ENCODE results near the gene DDIT4. TPM values are rescaled to one million over a fixed set of nuclear protein-coding genes. Genes with fewer than 3 reads are reported as not detected.

Gene DDIT4
- total RNA-seq, 1 experiment from 2014 or later, result 155 TPM

- Mint-ChIP-seq H3K27me3 (ENCODE audit: insufficient read depth, unreplicated experiment) (no peaks in the 10 kb centered on the region), H3K36me3 (ENCODE audit: insufficient read depth, unreplicated experiment) (peaks cover 59% of the 10 kb centered on the region), H3K4me3 (ENCODE audit: unreplicated experiment) (no peak overlapping the region), H3K27ac (ENCODE audit: unreplicated experiment) (no peak overlapping the region), H3K9me3 (ENCODE audit: unreplicated experiment) (no peaks in the 10 kb centered on the region), H3K4me1 (ENCODE audit: low read depth, unreplicated experiment) (peaks cover 18% of the 10 kb centered on the region)
- H3K36me3 ChIP-seq (ENCODE audit: control insufficient read depth, insufficient read depth, low read length), result peaks cover 6% of the 10 kb centered on the region
- H3K4me1 ChIP-seq, result no peaks in the 10 kb centered on the region
- no peaks in the 10 kb centered on the region for H3K27me3 ChIP-seq (replicated peaks; ENCODE audit: control insufficient read depth, insufficient read depth, low read length)
- DNase-seq, result no peak
- ChIA-PET CTCF (no interaction called here), POLR2A (interaction anchor here (0.6 to 2.6 kb wide), 3 partner anchors 46 to 79 kb away, joined by 4 to 13 read pairs (median 4); partner anchors contain the start of gene DDIT4)
- intact Hi-C loops (cut with micrococcal nuclease; ENCODE audit: unreplicated experiment), result loop anchor here (2.0 kb wide), 1 partner anchor 45 kb away; the partner anchor contains the start of gene DDIT4
- no peak for TF ChIP-seq CTCF (IDR thresholded peaks at IDR 0.05; ENCODE audit: insufficient read depth in 1 of 2, low read depth in 1 of 2, low read length in 1 of 2, severe bottlenecking in 1 of 2, unreplicated experiment in 1 of 2)
- H3K4me3 ChIP-seq (ENCODE audit: low read depth, low read length), result no peak overlapping the region
- BruUV-seq (replicated peaks), result no TSS peak
- no peaks in the 10 kb centered on the region for H3K9me3 ChIP-seq
These were observed 45.9 kb upstream of the DDIT4 start for GRCh38 chr10:72227826-72228225.

DNA sequence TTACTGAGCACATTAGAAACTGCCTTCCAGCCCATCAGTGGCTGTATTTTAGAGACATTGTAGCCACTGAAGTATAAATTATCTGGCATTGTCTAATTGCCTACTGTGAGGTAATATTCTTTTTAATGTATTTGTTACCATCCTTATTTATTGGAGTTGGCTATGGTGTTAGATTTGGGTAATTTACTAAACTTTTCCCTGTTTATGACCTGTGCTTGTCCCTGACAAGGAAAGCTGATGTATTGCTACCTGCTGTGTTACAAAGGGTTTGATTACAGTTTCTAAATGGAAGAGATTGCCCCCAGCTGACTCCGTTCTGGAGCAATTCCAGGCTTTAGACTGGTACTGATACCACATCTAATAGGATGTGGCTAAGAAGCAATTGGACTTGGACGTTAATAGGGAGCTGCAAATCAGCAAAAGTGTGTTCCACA lies 45.4 kb upstream of the DDIT4 start:
- no TSS peak for BruUV-seq (replicated peaks)
- H3K4me1 ChIP-seq, result no peaks in the 10 kb centered on the region
- H3K36me3 Mint-ChIP-seq (ENCODE audit: insufficient read depth, unreplicated experiment), result peaks cover 61% of the 10 kb centered on the region
- no peak for DNase-seq
- H3K36me3 ChIP-seq (ENCODE audit: control insufficient read depth, insufficient read depth, low read length), result peaks cover 6% of the 10 kb centered on the region
- no peaks in the 10 kb centered on the region for H3K9me3 ChIP-seq
- H3K27ac Mint-ChIP-seq (ENCODE audit: unreplicated experiment), result no peak overlapping the region
- POLR2A ChIA-PET, result interaction anchor here (0.7 to 2.6 kb wide), 2 partner anchors 45 to 63 kb away, joined by 4 to 13 read pairs; partner anchors contain the start of gene DDIT4
- CTCF ChIA-PET, result no interaction called here
- intact Hi-C loops (cut with micrococcal nuclease; ENCODE audit: unreplicated experiment), result loop anchor here (2.0 kb wide), 1 partner anchor 44 kb away; the partner anchor contains the start of gene DDIT4
- no peak overlapping the region for H3K4me3 ChIP-seq (ENCODE audit: low read depth, low read length)
- no peak overlapping the region for H3K4me3 Mint-ChIP-seq (ENCODE audit: unreplicated experiment)
- no peak for TF ChIP-seq CTCF (IDR thresholded peaks at IDR 0.05; ENCODE audit: insufficient read depth in 1 of 2, low read depth in 1 of 2, low read length in 1 of 2, severe bottlenecking in 1 of 2, unreplicated experiment in 1 of 2)
- no peaks in the 10 kb centered on the region for H3K27me3 Mint-ChIP-seq (ENCODE audit: insufficient read depth, unreplicated experiment)
- peaks cover 18% of the 10 kb centered on the region for H3K4me1 Mint-ChIP-seq (ENCODE audit: low read depth, unreplicated experiment)
- H3K27me3 ChIP-seq (replicated peaks; ENCODE audit: control insufficient read depth, insufficient read depth, low read length), result no peaks in the 10 kb centered on the region
- no peaks in the 10 kb centered on the region for H3K9me3 Mint-ChIP-seq (ENCODE audit: unreplicated experiment)

DNA sequence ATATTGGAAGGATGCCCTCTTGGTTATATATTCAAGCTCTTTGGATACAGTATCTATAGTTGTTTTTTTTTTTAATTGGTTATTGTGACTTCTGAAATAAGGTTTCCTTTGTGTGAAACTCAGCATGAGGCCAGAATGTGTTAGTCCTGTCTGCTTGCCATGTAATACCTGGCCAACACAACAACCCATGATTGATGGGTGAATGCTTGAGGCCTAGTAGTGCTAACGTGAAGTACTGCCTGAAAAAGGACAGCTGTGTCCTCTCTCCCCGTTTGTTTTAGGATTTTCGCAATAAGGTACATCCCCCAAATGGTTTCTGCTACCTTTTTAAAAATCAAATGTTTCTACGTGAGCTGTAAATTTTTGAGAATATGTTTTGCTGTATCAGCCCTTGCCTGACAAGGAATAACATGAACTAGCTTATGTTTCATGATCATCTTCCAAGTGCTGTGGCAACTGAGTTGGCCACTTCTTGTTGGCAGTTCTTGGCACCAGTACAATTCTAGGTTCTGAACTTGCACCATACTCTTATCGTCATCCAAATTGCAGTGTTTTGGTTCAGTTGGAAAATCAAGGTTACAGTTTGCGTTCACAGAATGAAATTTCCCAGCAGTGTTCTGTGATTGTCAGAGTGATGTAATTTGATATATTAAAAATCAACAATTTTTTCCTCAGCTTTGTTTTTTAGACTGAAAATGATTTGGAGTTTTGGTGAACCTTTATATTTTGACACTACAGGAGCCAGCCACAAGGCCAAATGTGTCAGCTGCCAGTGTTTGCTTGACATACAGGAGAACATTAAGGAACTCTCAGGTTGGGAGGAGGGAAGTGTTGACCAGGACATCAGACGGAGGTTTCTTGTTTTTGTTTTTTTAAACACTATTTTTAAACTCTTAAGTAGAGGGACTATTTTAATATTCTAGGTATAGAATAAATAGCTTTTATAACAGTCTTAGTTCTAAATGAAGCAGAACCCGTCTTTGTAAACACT lies 44.2 kb upstream of the DDIT4 start:
- CTCF ChIA-PET, result interaction anchor here (0.8 kb wide), 2 partner anchors 29 to 31 kb away, joined by 3 to 5 read pairs; no protein-coding TSS in a partner anchor
- H3K4me3 Mint-ChIP-seq (ENCODE audit: unreplicated experiment), result no peak overlapping the region
- Histone ChIP-seq H3K4me1 (no peaks in the 10 kb centered on the region), H3K27me3 (replicated peaks; ENCODE audit: control insufficient read depth, insufficient read depth, low read length) (no peaks in the 10 kb centered on the region), H3K4me3 (ENCODE audit: low read depth, low read length) (no peak overlapping the region), H3K9me3 (no peaks in the 10 kb centered on the region), H3K36me3 (ENCODE audit: control insufficient read depth, insufficient read depth, low read length) (peaks cover 5% of the 10 kb centered on the region)
- H3K36me3 Mint-ChIP-seq (ENCODE audit: insufficient read depth, unreplicated experiment), result peaks cover 62% of the 10 kb centered on the region
- no peaks in the 10 kb centered on the region for H3K9me3 Mint-ChIP-seq (ENCODE audit: unreplicated experiment)
- intact Hi-C loops (cut with micrococcal nuclease; ENCODE audit: unreplicated experiment), result loop anchor here (2.0 kb wide), 2 partner anchors 31 to 43 kb away; partner anchors contain the start of gene DDIT4
- no peak overlapping the region for H3K27ac Mint-ChIP-seq (ENCODE audit: unreplicated experiment)
- DNase-seq, result no peak
- no peak for TF ChIP-seq CTCF (IDR thresholded peaks at IDR 0.05; ENCODE audit: insufficient read depth in 1 of 2, low read depth in 1 of 2, low read length in 1 of 2, severe bottlenecking in 1 of 2, unreplicated experiment in 1 of 2)
- H3K27me3 Mint-ChIP-seq (ENCODE audit: insufficient read depth, unreplicated experiment), result no peaks in the 10 kb centered on the region
- POLR2A ChIA-PET, result interaction anchor here (1.0 to 2.6 kb wide), 3 partner anchors 13 to 44 kb away, joined by 4 to 13 read pairs (median 4); partner anchors contain the start of genes ASCC1 and DDIT4
- BruUV-seq (replicated peaks), result no TSS peak
- H3K4me1 Mint-ChIP-seq (ENCODE audit: low read depth, unreplicated experiment), result peaks cover 18% of the 10 kb centered on the region

Measured in Caco-2 (cell line).